ENCODE measurements around the gene BTBD6. TPM values are rescaled to one million over a fixed set of nuclear protein-coding genes. Genes with fewer than 3 reads are reported as not detected.

The BTBD6 gene
- total RNA-seq, 2 donors from 2014 or later = 19.5 to 41.3 TPM

- no peak overlapping the region for H3K27ac Mint-ChIP-seq
- ATAC-seq (replicated peaks) = no peak
Observed at GRCh38 chr14:105218611-105219010, 29.7 kb upstream of the BTBD6 start.

DNA sequence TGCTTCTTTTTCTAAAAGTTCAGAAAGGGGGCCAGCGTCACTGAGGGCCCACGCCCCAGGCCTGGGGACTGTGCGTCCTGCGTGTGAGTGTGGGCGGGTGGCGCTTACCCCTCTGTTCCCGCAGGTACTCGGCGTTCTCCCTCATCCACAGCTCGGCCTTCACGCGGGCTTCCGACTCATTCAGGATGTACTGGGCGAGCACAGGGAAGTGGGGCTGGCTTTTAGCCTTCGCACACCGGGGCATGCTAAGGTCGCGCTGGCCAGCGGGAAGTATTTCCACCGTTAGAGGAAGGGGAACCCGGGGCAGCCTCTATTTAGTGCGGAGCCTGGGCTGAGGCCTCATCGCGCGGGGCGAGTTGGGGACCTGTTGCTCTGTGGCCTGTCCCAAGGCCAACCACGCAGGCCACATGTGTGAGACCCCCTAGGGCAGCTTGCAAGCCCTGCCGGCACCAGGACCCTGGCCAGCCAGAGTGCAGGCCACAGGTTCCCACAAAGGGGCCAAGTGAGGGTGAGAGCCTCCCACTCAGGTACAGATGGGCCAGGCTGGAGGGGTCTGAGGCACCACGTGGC is 29.2 kb upstream of the BTBD6 start:
- ATAC-seq (replicated peaks) = no peak
- peaks cover 4% of the 10 kb centered on the region for H3K4me1 Mint-ChIP-seq
- no peaks in the 10 kb centered on the region for H3K27me3 Mint-ChIP-seq
- H3K27ac Mint-ChIP-seq = no peak overlapping the region
- no peak overlapping the region for H3K4me3 Mint-ChIP-seq
- H3K36me3 Mint-ChIP-seq (ENCODE audit: low read depth) = peaks cover 17% of the 10 kb centered on the region
- no peaks in the 10 kb centered on the region for H3K9me3 Mint-ChIP-seq

More at GRCh38 chr14:105218611-105219010, 29.7 kb upstream of the BTBD6 start:
- Mint-ChIP-seq H3K4me1 (peaks cover 4% of the 10 kb centered on the region), H3K4me3 (no peak overlapping the region), H3K27me3 (no peaks in the 10 kb centered on the region), H3K36me3 (ENCODE audit: low read depth) (peaks cover 17% of the 10 kb centered on the region), H3K9me3 (no peaks in the 10 kb centered on the region)

GRCh38 chr14:105219753-105220152 is 28.6 kb upstream of the BTBD6 start:
- Mint-ChIP-seq H3K36me3 (ENCODE audit: low read depth) (peaks cover 21% of the 10 kb centered on the region), H3K9me3 (no peaks in the 10 kb centered on the region), H3K27ac (no peak overlapping the region), H3K4me1 (peaks cover 4% of the 10 kb centered on the region), H3K4me3 (no peak overlapping the region), H3K27me3 (no peaks in the 10 kb centered on the region)
- ATAC-seq (replicated peaks) = no peak

GRCh38 chr14:105220699-105221597 is 27.4 kb upstream of the BTBD6 start:
- no peaks in the 10 kb centered on the region for H3K4me1 Mint-ChIP-seq
- H3K4me3 Mint-ChIP-seq = no peak overlapping the region
- peaks cover 33% of the 10 kb centered on the region for H3K36me3 Mint-ChIP-seq (ENCODE audit: low read depth)
- no peaks in the 10 kb centered on the region for H3K27me3 Mint-ChIP-seq
- H3K9me3 Mint-ChIP-seq = no peaks in the 10 kb centered on the region
- no peak overlapping the region for H3K27ac Mint-ChIP-seq
- ATAC-seq (replicated peaks) = no peak

DNA sequence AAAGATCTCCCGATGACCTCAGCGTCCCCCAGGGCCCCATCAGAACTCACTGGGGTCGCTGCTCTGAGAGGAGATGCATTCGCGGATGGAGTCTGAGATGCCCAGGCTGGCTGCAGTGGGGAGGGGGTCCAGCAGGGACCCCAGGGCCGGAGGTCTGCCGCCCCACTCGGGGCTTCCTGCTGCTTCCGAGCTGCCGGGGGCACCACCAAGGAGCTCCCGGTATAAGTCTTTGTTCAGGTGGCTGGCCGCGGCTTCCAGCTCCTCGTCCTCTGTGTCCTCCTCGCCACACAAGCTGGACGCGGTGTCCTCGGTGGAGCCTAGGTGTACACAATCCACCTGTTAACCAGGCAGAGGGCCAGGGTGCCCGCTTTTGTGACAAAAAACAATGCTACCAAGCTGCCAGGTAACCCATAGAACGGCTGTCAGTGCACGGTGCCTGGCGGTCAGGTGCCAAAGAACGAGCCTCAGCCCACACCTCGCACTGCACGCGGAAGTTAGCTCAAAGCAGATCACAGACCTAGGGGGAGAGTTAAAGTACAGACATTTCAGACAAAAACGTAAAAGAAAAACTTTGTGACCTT is 26.6 kb upstream of the BTBD6 start:
- Mint-ChIP-seq H3K4me3 (no peak overlapping the region), H3K36me3 (ENCODE audit: low read depth) (peaks cover 41% of the 10 kb centered on the region), H3K9me3 (no peaks in the 10 kb centered on the region), H3K4me1 (no peaks in the 10 kb centered on the region), H3K27ac (no peak overlapping the region), H3K27me3 (no peaks in the 10 kb centered on the region)
- ATAC-seq (replicated peaks) = no peak

- Mint-ChIP-seq H3K4me1 (no peaks in the 10 kb centered on the region), H3K36me3 (ENCODE audit: low read depth) (peaks cover 44% of the 10 kb centered on the region), H3K9me3 (no peaks in the 10 kb centered on the region), H3K27ac (no peak overlapping the region), H3K4me3 (no peak overlapping the region), H3K27me3 (no peaks in the 10 kb centered on the region)
- ATAC-seq (replicated peaks) = no peak
Observed at GRCh38 chr14:105223260-105223659, 25.1 kb upstream of the BTBD6 start.

DNA sequence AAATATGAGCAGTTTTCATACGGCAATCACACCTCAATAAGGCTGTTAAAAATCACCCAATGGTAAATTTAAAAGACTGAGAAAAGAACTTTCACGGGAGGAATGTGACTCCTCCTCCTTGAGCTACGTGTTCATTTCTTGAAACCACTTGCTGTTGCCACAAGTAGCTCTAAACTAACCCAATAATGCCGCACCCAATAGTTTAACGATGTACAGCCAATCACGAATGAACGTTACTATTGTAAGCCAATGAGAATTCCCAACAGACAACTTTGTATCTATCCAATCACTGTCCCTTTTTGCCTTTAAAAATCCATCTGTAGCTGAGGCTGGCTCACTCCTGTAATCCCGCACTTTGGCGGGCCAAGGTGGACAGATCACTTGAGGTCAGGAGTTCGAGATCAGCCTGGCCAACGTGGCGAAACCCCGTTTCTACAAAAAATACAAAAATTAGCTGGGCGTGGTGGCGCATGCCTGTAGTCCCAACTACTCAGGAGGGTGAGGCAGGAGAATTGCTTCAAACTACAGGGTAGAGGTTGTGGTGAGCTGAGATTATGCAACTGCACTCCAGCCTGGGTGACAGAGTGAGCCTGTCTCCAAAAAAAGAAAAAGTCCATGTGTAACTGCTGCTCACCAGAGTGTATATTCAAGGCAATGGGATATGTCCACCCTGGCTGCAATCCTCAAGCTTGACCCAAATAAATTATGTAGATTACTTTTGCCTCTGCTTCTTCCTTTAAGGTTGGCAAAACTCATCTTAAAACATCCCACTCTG is 24.4 kb upstream of the BTBD6 start:
- Mint-ChIP-seq H3K4me1 (no peaks in the 10 kb centered on the region), H3K27me3 (no peaks in the 10 kb centered on the region), H3K36me3 (ENCODE audit: low read depth) (peaks cover 42% of the 10 kb centered on the region), H3K9me3 (no peaks in the 10 kb centered on the region), H3K4me3 (no peak overlapping the region), H3K27ac (no peak overlapping the region)
- no peak for ATAC-seq (replicated peaks)

GRCh38 chr14:105224845-105225570 is 23.3 kb upstream of the BTBD6 start:
- Mint-ChIP-seq H3K27ac (no peak overlapping the region), H3K9me3 (no peaks in the 10 kb centered on the region)

GRCh38 chr14:105226198-105226597 is 22.1 kb upstream of the BTBD6 start:
- Mint-ChIP-seq H3K4me3 (no peak overlapping the region), H3K9me3 (no peaks in the 10 kb centered on the region), H3K36me3 (ENCODE audit: low read depth) (peaks cover 37% of the 10 kb centered on the region), H3K4me1 (no peaks in the 10 kb centered on the region), H3K27ac (no peak overlapping the region), H3K27me3 (no peaks in the 10 kb centered on the region)
- no peak for ATAC-seq (replicated peaks)

More at GRCh38 chr14:105224845-105225570, 23.3 kb upstream of the BTBD6 start:
- Mint-ChIP-seq H3K4me3 (no peak overlapping the region), H3K4me1 (no peaks in the 10 kb centered on the region), H3K36me3 (ENCODE audit: low read depth) (peaks cover 37% of the 10 kb centered on the region), H3K27me3 (no peaks in the 10 kb centered on the region)
- no peak for ATAC-seq (replicated peaks)

- no peak overlapping the region for H3K27ac Mint-ChIP-seq
- H3K36me3 Mint-ChIP-seq (ENCODE audit: low read depth) = peaks cover 29% of the 10 kb centered on the region
- no peak for ATAC-seq (replicated peaks)
- H3K4me1 Mint-ChIP-seq = no peaks in the 10 kb centered on the region
- H3K27me3 Mint-ChIP-seq = no peaks in the 10 kb centered on the region
- no peaks in the 10 kb centered on the region for H3K9me3 Mint-ChIP-seq
- no peak overlapping the region for H3K4me3 Mint-ChIP-seq
Observed at GRCh38 chr14:105227346-105227745, 21.0 kb upstream of the BTBD6 start.

DNA sequence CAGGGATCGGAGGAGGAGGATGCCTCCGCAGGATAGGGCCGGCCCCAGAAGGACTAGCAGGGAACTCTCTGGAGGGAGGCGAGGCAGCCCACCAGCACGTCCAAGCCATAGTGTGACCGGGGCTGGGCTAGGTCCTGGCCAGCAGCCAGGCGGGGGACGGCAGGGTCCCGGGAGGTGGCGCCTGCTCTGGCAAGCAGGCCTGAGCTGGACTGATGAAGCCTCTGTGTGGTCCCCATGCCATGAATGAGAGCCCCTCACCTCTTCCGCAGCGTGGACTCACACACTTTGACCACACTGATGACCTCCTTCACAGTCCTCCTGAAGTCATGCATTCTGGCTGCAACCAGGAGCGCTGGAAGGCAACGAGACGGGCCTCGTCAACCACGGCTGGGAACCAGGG is 19.8 kb upstream of the BTBD6 start:
- Mint-ChIP-seq H3K9me3 (no peaks in the 10 kb centered on the region), H3K27me3 (no peaks in the 10 kb centered on the region), H3K36me3 (ENCODE audit: low read depth) (peaks cover 27% of the 10 kb centered on the region), H3K4me3 (no peak overlapping the region), H3K27ac (no peak overlapping the region), H3K4me1 (no peaks in the 10 kb centered on the region)
- ATAC-seq (replicated peaks) = no peak

DNA sequence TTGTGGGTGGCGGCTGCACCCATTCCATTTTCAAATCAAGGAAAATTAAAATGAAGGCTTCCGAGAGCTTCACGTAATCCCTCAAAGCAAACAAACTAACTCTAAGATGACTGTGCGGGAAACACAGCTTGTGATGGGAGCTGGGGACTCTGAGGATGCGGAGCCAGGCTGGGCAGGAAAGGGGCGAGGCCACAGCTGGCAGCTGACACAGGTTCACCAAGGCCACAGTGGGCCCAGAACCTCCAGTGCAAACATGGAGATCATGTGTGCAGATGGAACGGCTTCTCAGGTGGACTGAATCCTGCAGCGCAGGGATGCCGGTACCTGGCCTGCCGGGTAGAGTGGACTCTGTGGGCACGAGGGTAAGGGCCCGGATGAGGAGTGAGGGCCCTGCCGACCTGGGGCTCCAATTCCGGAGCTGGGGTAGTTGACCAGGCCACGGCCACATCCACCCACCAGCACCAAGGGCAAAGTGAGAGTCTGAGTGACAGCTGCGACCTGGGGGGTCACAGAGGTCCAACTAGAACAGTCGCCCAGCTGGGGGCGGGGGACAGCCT is 19.2 kb upstream of the BTBD6 start:
- H3K36me3 Mint-ChIP-seq (ENCODE audit: low read depth) = peaks cover 27% of the 10 kb centered on the region
- H3K27ac Mint-ChIP-seq = no peak overlapping the region
- ATAC-seq (replicated peaks) = no peak
- H3K4me1 Mint-ChIP-seq = no peaks in the 10 kb centered on the region
- H3K27me3 Mint-ChIP-seq = no peaks in the 10 kb centered on the region
- H3K4me3 Mint-ChIP-seq = no peak overlapping the region
- no peaks in the 10 kb centered on the region for H3K9me3 Mint-ChIP-seq

DNA sequence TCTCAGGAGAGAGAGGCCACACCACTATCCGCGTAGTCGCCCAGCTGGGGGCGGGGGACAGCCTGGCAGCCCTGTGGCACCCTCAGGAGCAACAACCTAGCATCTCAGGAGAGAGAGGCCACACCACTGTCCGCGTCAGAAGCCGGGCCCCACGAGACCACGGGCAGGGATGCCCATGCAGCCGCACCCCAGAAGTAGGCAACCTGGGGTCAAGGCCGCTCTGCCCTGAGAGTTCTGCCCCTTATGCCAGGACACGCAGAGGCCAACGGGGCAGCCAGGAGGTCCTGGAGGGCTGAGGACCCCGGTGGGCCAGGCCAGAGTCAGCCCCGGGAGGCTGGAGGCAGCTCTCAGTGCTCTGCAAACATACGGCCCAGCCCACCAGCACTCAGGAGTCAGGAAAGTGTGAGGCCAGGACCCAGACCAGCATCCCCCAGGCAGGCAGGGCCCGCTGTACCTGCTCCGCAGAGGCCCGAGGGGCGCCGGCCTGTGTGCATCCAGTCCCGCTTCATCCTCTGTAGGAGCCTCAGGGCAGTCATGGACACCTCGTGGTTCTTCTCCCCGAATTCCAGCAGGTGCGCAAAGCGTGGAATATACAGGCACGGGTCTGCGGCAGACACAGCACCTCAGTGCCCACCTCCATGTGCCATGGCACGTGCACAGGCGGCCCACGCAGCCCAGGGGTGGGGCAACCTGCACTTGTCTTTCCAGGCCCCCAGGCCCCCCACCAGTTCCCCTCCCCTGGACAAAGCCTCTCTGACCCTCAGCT is 7.3 kb upstream of the BTBD6 start:
- Mint-ChIP-seq H3K36me3 (ENCODE audit: low read depth) (peaks cover 11% of the 10 kb centered on the region), H3K4me3 (no peak overlapping the region), H3K27me3 (no peaks in the 10 kb centered on the region), H3K4me1 (no peaks in the 10 kb centered on the region), H3K9me3 (no peaks in the 10 kb centered on the region), H3K27ac (no peak overlapping the region)
- no peak for ATAC-seq (replicated peaks)

All from activated T-helper 17 cell treated with anti-CD3 and anti-CD28 coated beads, Interleukin-2, amount 50 U/mL, for 72 hours (primary cell).